Type B pancreatic cell (in vitro differentiated cells): ENCODE measurements around the gene DPYSL3. TPM values are rescaled to one million over a fixed set of nuclear protein-coding genes. Genes with fewer than 3 reads are reported as not detected.

Experiments
- DNase-seq: peaks from one replicate; pipeline ENCODE4 v3.0.0; 2021; ENCODE audit warnings: mixed read lengths; ENCODE audit not compliant: unreplicated experiment; ENCODE audit errors: extremely low spot score
- H3K27ac Mint-ChIP-seq: 2 replicates; pipeline ENCODE4 v1.8.0; 2021; ENCODE audit warnings: mild to moderate bottlenecking, mixed read lengths
- H3K27me3 Mint-ChIP-seq: 2 replicates; pipeline ENCODE4 v1.8.0; 2021; ENCODE audit warnings: mixed read lengths
- H3K36me3 Mint-ChIP-seq: 2 replicates; pipeline ENCODE4 v1.8.0; 2021; ENCODE audit warnings: mixed read lengths
- H3K4me1 Mint-ChIP-seq: one replicate; pipeline ENCODE4 v1.8.0; 2021; ENCODE audit warnings: mixed read lengths; ENCODE audit not compliant: unreplicated experiment
- H3K4me3 Mint-ChIP-seq: 2 replicates; pipeline ENCODE4 v1.8.0; 2021; ENCODE audit warnings: mild to moderate bottlenecking, mixed read lengths
- H3K9me3 Mint-ChIP-seq: 2 replicates; pipeline ENCODE4 v1.8.0; 2021; ENCODE audit warnings: mixed read lengths
- total RNA-seq: library from RNA; stranded (reverse); gene quantifications from 2 replicates; pipeline ENCODE4 v1.2.1, GENCODE V29; 2021; ENCODE audit warnings: low replicate concordance
- TF ChIP-seq, protein P1 (sequence below): fragments of 200-600 bp; sonication (generic); conservative IDR thresholded peaks from 2 replicates; pipeline ENCODE4 v1.5.0; 2021; ENCODE audit warnings: antibody characterized with exemption, mild to moderate bottlenecking

DPYSL3 gene
- total RNA-seq, 1 donor from 2014 or later: 36.0 TPM

DNA sequence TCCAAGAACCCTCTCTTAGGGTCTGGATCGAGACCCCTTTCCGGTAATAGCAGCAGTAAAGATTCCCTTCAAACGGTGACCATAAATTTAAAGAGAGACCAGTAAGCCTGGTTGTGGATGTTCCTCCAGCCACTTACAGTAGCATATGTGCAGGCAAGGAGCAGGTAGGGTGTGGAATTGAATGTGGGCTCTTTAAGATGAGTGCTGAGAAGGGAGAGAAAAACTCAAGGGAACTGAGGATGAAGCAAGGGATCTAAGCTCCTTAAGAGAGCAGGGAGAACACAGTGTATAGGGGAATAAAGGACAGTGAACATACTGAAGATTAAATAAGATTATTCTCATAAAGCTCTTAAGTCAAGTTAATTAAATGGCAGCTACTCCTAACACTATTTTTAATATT lies 51.3 kb downstream of the DPYSL3 start:
- no peak for DNase-seq
- peaks cover 21% of the 10 kb centered on the region for H3K4me1 Mint-ChIP-seq
- no peaks in the 10 kb centered on the region for H3K36me3 Mint-ChIP-seq
- H3K9me3 Mint-ChIP-seq: no peaks in the 10 kb centered on the region
- TF ChIP-seq, protein P1, sequence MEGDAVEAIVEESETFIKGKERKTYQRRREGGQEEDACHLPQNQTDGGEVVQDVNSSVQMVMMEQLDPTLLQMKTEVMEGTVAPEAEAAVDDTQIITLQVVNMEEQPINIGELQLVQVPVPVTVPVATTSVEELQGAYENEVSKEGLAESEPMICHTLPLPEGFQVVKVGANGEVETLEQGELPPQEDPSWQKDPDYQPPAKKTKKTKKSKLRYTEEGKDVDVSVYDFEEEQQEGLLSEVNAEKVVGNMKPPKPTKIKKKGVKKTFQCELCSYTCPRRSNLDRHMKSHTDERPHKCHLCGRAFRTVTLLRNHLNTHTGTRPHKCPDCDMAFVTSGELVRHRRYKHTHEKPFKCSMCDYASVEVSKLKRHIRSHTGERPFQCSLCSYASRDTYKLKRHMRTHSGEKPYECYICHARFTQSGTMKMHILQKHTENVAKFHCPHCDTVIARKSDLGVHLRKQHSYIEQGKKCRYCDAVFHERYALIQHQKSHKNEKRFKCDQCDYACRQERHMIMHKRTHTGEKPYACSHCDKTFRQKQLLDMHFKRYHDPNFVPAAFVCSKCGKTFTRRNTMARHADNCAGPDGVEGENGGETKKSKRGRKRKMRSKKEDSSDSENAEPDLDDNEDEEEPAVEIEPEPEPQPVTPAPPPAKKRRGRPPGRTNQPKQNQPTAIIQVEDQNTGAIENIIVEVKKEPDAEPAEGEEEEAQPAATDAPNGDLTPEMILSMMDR: no peak
- no peak overlapping the region for H3K27ac Mint-ChIP-seq
- peaks cover 29% of the 10 kb centered on the region for H3K27me3 Mint-ChIP-seq
- H3K4me3 Mint-ChIP-seq: no peak overlapping the region

DNA sequence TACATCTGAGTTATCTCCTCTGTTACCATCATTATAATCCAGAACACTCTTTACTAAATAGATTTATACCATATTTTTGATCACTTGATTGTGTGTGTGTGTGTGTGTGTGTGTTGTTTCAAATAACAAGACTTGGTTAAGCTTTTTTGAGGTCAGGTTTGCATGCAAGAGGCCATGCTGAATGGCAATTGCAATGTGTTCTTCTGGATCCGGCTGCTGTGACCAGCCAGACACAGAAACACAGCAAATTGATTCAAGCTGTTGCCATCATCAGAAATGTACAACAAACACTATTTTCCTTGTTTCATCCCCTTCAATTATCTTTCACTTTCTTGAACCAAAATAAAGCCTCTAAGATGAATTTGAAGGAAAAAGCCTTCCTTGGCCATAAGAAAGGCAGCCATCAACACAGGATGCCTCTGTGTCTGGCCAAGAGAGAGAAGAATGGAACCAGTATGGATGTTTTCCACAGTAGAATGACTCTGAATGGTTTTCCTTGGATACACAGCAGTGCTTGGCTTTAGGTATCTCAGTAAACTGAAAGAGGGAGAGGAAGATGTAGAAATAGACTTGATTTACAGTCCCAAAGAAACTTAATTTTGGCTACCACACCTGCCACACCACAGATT lies 53.9 kb downstream of the DPYSL3 start:
- H3K9me3 Mint-ChIP-seq: no peaks in the 10 kb centered on the region
- H3K4me3 Mint-ChIP-seq: peak overlapping the region; percentile 51
- no peak for DNase-seq
- TF ChIP-seq, protein P1: no peak
- H3K27ac Mint-ChIP-seq: no peak overlapping the region
- no peaks in the 10 kb centered on the region for H3K36me3 Mint-ChIP-seq
- peaks cover 35% of the 10 kb centered on the region for H3K4me1 Mint-ChIP-seq
- H3K27me3 Mint-ChIP-seq: peaks cover 50% of the 10 kb centered on the region

DNA sequence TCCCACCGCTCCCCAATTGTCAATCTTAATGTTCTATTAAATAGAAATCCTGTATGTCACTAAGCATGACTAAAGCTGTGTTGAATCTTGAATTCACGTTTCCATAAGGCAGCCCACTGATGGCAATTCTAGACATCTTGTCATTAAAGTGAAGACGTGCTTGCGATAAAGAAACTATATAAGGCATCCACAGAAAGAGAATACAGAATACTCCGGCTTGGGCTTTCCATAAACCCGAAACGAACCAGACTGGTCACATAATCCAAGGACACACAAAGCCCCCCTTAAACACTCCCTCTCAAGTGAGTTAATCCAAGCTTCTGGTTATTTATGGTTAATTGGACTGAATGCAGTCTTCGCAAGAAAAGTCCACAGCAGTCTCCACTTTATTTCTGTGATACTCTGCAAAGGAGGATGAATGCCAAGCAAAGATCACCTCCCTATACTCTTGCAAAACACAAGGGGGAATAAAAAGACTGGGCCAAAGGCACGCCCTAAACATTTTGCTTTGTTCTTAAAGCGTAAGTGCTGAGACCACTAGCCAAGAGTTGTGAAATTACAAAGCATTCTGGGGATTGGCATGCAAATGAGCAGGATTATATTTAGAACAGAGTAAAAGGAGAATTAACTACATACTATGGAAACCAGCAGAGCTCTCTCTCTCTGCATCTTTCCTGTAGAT lies 54.7 kb downstream of the DPYSL3 start:
- Mint-ChIP-seq H3K4me1 (peaks cover 35% of the 10 kb centered on the region), H3K27ac (peak overlapping the region; percentile 86), H3K9me3 (no peaks in the 10 kb centered on the region), H3K27me3 (peaks cover 52% of the 10 kb centered on the region), H3K4me3 (peak overlapping the region; percentile 99), H3K36me3 (no peaks in the 10 kb centered on the region)
- TF ChIP-seq, protein P1: no peak
- DNase-seq: no peak

DNA sequence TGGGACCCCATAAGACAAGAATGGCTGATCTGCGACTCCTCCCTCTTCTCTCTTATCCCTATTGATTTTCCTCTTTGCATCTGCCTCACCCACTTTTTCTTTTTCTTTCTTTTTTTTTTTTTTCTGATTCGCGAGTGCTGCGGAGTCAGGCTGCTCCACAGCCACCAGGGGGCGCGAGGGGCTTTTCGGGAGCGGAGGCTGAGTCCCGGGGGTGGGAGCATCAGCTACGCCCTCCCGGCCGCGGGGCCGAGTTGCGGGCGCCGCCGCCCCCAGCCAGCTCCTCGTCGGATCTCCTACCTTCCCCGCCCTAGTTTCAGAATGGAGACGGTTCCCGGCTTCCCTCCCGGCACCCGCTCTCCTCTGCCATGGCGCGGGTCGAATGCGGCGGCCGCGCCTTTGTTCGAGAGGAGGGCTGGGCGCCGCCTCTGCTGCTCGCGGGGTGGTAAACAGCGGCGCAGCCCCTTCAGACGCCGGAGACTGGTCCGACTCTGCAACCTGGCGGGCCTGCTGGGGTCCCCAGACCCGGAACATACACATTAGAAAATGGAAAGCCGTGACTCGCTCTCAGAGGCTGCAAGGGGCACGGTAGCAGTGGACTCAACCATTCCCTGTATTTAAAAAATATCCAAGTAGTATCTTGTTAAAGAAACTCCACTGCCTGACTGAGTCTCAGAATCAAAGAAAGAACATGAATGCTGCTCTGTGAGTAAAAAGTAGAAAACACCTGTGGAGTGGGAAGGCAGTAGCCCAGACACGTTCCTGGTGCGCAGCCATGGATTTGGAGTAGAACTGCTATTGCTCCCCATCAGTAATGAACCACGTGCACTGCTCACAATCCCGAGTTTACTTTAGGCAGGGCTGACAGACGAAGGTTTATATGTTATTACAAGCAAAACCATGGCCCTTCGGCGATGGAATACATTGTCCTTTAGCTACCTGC lies 55.7 kb downstream of the DPYSL3 start:
- Mint-ChIP-seq H3K4me1 (peaks cover 35% of the 10 kb centered on the region), H3K4me3 (peak overlapping the region; percentile 99), H3K9me3 (no peaks in the 10 kb centered on the region), H3K27me3 (peaks cover 52% of the 10 kb centered on the region), H3K27ac (peak overlapping the region; percentile 86), H3K36me3 (no peaks in the 10 kb centered on the region)
- TF ChIP-seq, protein P1: peak; percentile 98
- DNase-seq: peak; percentile 94

DNA sequence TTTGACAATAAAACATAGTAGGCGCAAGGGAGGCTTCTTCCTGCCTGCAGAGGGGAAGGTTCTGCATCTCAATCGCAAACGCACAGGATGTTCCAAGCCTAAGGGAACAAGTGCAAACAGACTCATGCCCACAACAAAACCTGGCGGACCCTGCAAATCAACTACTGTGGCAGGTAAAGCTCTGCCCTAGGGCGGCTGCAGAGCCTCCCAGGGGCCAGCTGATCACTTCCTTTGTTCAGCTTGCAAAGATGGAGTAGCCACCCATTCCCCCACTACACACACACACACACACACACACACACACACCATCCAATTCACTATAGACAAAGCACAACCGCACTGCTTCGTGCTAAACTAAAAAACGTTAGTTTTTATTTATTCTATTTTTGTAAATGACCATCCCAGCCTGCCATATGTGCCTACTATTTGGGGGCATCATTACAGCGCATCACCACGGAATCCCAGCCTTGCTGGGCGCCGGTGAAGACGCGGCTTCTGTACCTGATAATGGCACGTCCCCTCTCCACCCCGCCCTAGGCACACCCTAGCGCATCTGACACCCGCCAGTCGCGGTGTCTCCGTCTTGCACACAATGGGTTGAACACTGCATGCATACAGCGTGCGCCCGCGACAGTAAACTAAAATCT lies 57.6 kb downstream of the DPYSL3 start:
- Mint-ChIP-seq H3K4me1 (peaks cover 35% of the 10 kb centered on the region), H3K36me3 (no peaks in the 10 kb centered on the region), H3K27me3 (peaks cover 52% of the 10 kb centered on the region), H3K9me3 (no peaks in the 10 kb centered on the region), H3K27ac (peak overlapping the region; percentile 82), H3K4me3 (peak overlapping the region; percentile 92)
- DNase-seq: no peak
- TF ChIP-seq, protein P1: no peak
